Ishikawa (cell line): ENCODE measurements around the gene PLK3.

ENCODE experiments used
- CEBPB ChIP-seq: IDR thresholded peaks from 2 replicates; pipeline ENCODE4 v1.6.1; 2012
- CREB1 ChIP-seq: IDR thresholded peaks from 2 replicates; pipeline ENCODE4 v1.6.1; 2012; ENCODE audit warnings: low read depth
- EP300 ChIP-seq: IDR thresholded peaks from 2 replicates; pipeline ENCODE4 v1.6.1; 2012; ENCODE audit warnings: borderline replicate concordance
- FOXM1 ChIP-seq: IDR thresholded peaks from 2 replicates; pipeline ENCODE4 v1.6.1; 2012; ENCODE audit warnings: low read depth, borderline replicate concordance
- RAD21 ChIP-seq: IDR thresholded peaks from 2 replicates; pipeline ENCODE4 v1.6.1; 2012; ENCODE audit warnings: low read depth
- TAF1 ChIP-seq: IDR thresholded peaks from 2 replicates; pipeline ENCODE4 v1.6.1; 2012; ENCODE audit warnings: low read depth, mild to moderate bottlenecking
- TCF12 ChIP-seq: IDR thresholded peaks from 2 replicates; pipeline ENCODE4 v1.6.1; 2012; ENCODE audit warnings: low read depth
- USF1 ChIP-seq: IDR thresholded peaks from 2 replicates; pipeline ENCODE4 v1.6.1; 2012
- YY1 ChIP-seq: IDR thresholded peaks from 2 replicates; pipeline ENCODE4 v1.6.1; 2012; ENCODE audit warnings: low read depth
- TF ChIP-seq, protein P1 (sequence below): IDR thresholded peaks from 2 replicates; pipeline ENCODE4 v1.6.1; 2012
- TF ChIP-seq, protein P2 (sequence below): IDR thresholded peaks from 2 replicates; pipeline ENCODE4 v1.6.1; 2012; ENCODE audit warnings: low read depth, mild to moderate bottlenecking

DNA sequence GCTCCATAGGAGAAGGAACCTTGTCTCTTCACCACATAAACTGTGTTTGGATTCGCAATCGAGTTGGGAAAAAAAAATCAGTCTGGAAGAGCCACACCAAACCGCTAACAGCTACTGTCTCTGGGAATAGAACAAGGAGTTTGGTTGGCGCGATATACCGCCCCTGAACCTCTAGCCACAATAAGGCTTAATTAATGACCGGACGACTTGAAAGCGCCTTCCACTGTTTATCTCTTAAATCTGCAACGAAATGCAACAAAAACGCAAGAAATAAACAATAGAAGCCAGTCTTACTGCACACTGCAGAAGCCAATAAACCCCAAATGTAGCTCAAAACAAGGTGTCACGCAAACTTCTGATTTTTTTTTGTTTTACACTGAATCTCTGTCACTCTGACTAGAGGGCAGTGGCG, 19.0 kb downstream of the PLK3 start:
- TF ChIP-seq EP300 = no peak; the same call in 1 of the 2 replicates
- no peak for TF ChIP-seq CREB1
- TF ChIP-seq, protein P1, sequence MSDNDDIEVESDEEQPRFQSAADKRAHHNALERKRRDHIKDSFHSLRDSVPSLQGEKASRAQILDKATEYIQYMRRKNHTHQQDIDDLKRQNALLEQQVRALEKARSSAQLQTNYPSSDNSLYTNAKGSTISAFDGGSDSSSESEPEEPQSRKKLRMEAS = no peak
- TF ChIP-seq RAD21 = no peak; the same call in 1 of the 2 replicates
- TF ChIP-seq, protein P2, sequence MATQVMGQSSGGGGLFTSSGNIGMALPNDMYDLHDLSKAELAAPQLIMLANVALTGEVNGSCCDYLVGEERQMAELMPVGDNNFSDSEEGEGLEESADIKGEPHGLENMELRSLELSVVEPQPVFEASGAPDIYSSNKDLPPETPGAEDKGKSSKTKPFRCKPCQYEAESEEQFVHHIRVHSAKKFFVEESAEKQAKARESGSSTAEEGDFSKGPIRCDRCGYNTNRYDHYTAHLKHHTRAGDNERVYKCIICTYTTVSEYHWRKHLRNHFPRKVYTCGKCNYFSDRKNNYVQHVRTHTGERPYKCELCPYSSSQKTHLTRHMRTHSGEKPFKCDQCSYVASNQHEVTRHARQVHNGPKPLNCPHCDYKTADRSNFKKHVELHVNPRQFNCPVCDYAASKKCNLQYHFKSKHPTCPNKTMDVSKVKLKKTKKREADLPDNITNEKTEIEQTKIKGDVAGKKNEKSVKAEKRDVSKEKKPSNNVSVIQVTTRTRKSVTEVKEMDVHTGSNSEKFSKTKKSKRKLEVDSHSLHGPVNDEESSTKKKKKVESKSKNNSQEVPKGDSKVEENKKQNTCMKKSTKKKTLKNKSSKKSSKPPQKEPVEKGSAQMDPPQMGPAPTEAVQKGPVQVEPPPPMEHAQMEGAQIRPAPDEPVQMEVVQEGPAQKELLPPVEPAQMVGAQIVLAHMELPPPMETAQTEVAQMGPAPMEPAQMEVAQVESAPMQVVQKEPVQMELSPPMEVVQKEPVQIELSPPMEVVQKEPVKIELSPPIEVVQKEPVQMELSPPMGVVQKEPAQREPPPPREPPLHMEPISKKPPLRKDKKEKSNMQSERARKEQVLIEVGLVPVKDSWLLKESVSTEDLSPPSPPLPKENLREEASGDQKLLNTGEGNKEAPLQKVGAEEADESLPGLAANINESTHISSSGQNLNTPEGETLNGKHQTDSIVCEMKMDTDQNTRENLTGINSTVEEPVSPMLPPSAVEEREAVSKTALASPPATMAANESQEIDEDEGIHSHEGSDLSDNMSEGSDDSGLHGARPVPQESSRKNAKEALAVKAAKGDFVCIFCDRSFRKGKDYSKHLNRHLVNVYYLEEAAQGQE = no peak
- no peak for TF ChIP-seq YY1
- TF ChIP-seq USF1 = no peak
- no peak for TF ChIP-seq CEBPB
- no peak for TF ChIP-seq TAF1
- no peak for TF ChIP-seq TCF12
- no peak for TF ChIP-seq FOXM1
